Activated CD4-positive, alpha-beta T cell treated with anti-CD3 and anti-CD28 coated beads, Interleukin-2, amount 10 ng/mL, durations not matched to agents 7 days and 5 days (primary cell): ENCODE data around the gene CARD9. TPM values are rescaled to one million over a fixed set of nuclear protein-coding genes. Genes with fewer than 3 reads are reported as not detected.

Experiments used
- CTCF ChIA-PET: fragments of 350-600 bp; sonication (Branson Sonifier 250); formaldehyde crosslinking; loops from one replicate; lab custom pipeline; 2021; ENCODE audit warnings: antibody characterized with exemption; lab: Charles Lee
- POLR2A ChIA-PET: fragments of 350-600 bp; sonication (Branson Sonifier 250); formaldehyde crosslinking; loops from one replicate; lab custom pipeline; 2021; ENCODE audit warnings: antibody characterized with exemption; lab: Charles Lee
- DNase-seq: peaks from one replicate; pipeline ENCODE4 v3.0.0-alpha.2; 2020
- H3K27ac Mint-ChIP-seq: one replicate; pipeline ENCODE4 v1.8.0; 2021; ENCODE audit warnings: mild to moderate bottlenecking, moderate library complexity, mixed read lengths
- H3K27me3 Mint-ChIP-seq: one replicate; pipeline ENCODE4 v1.8.0; 2021; ENCODE audit warnings: mixed read lengths
- H3K36me3 Mint-ChIP-seq: one replicate; pipeline ENCODE4 v1.8.0; 2021; ENCODE audit warnings: low read depth, mixed read lengths
- H3K4me1 Mint-ChIP-seq: one replicate; pipeline ENCODE4 v1.8.0; 2021; ENCODE audit warnings: mixed read lengths
- H3K4me3 Mint-ChIP-seq: one replicate; pipeline ENCODE4 v1.8.0; 2021; ENCODE audit warnings: mild to moderate bottlenecking, moderate library complexity, mixed read lengths
- H3K9me3 Mint-ChIP-seq: one replicate; pipeline ENCODE4 v1.8.0; 2021; ENCODE audit warnings: mixed read lengths
- total RNA-seq, 2 experiments: library from RNA; stranded (reverse); gene quantifications; one replicate each; pipeline ENCODE4 v1.2.3, GENCODE V29; 2021

The CARD9 gene
- total RNA-seq, 2 experiments from 2014 or later, result 0.44 to 0.69 TPM

DNA sequence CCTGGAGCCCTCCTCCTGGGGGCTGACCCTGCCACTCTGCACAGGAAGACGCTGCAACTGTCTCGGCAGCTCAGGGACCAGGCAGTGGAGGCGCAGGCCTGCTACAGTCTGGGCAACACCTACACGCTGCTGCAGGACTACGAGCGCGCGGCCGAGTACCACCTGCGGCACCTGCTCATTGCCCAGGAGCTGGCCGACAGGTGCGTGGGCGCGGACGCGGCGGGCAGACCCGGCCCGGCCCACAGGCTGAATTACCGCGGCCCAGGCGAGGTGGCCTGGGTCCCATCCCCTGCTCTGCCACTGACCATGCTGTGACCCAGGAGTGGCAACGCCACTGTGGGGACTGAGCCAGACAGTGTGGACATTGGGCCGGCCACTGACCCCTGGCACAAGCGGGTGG is 35.0 kb downstream of the CARD9 start:
- H3K27me3 Mint-ChIP-seq, result no peaks in the 10 kb centered on the region
- CTCF ChIA-PET, result no interaction called here
- POLR2A ChIA-PET, result no interaction called here
- peaks cover 1% of the 10 kb centered on the region for H3K4me1 Mint-ChIP-seq
- DNase-seq, result no peak
- H3K36me3 Mint-ChIP-seq, result no peaks in the 10 kb centered on the region
- no peak overlapping the region for H3K27ac Mint-ChIP-seq
- H3K4me3 Mint-ChIP-seq, result no peak overlapping the region
- no peaks in the 10 kb centered on the region for H3K9me3 Mint-ChIP-seq

DNA sequence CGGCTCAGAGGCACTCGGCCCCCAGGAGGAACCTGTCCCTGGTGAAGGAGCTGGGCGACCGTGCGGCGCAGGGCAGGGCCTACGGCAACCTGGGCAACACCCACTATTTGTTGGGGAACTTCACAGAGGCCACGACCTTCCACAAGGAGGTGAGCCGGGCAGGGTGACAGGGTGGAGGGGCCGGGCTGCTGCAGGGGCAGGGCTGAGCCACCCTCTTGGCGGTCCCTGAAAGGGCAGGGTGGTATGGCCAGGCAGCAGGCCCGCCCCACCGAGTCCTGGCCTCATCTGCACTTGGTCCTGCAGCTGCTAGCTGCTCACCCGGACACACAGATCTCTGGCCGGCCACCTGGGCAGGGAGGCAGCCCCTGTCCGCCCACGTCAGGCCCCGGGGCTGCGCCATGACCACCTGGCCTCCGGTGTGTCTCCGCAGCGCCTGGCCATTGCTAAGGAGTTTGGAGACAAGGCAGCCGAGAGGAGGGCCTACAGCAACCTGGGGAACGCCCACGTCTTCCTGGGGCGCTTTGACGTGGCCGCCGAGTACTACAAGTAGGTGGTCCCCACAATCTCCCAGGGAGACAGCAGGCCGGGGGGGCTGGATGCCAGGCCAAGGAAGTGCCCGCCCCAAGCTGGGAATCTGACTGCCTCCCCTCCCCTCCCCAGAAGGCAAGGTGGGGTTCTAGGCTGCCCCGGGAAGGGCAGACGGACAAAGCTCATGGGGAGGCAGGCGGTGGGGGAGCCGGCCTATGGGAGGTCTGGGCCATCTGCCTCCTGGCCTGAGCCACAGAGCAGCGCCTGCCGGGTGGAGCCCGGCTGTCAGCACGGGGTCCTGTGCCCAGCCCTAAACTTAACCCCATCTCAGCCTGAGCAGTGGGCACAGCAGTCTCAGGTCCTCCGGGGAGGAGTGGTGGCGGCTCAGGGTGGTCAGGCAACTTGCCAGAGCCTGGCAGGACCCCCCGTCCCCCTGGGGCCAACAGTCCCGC is 35.8 kb downstream of the CARD9 start:
- H3K36me3 Mint-ChIP-seq, result no peaks in the 10 kb centered on the region
- H3K27ac Mint-ChIP-seq, result no peak overlapping the region
- CTCF ChIA-PET, result interaction anchor here (1.3 kb wide), 1 partner anchor 26 kb away, joined by 4 read pairs; the partner anchor contains the start of gene DNLZ
- POLR2A ChIA-PET, result no interaction called here
- H3K4me3 Mint-ChIP-seq, result no peak overlapping the region
- no peaks in the 10 kb centered on the region for H3K27me3 Mint-ChIP-seq
- DNase-seq, result no peak
- no peaks in the 10 kb centered on the region for H3K4me1 Mint-ChIP-seq
- H3K9me3 Mint-ChIP-seq, result no peaks in the 10 kb centered on the region

GRCh38 chr9:136336881-136337280 is 36.6 kb downstream of the CARD9 start:
- H3K9me3 Mint-ChIP-seq, result no peaks in the 10 kb centered on the region
- ChIA-PET POLR2A (no interaction called here), CTCF (interaction anchor here (1.3 kb wide), 1 partner anchor 26 kb away, joined by 4 read pairs; the partner anchor contains the start of gene DNLZ)

GRCh38 chr9:136336156-136336870 is 37.2 kb downstream of the CARD9 start:
- H3K9me3 Mint-ChIP-seq, result no peaks in the 10 kb centered on the region
- no peak overlapping the region for H3K27ac Mint-ChIP-seq
- CTCF ChIA-PET, result interaction anchor here (1.3 kb wide), 1 partner anchor 27 kb away, joined by 4 read pairs; the partner anchor contains the start of gene DNLZ
- H3K27me3 Mint-ChIP-seq, result no peaks in the 10 kb centered on the region
- POLR2A ChIA-PET, result no interaction called here
- H3K4me1 Mint-ChIP-seq, result no peaks in the 10 kb centered on the region
- no peaks in the 10 kb centered on the region for H3K36me3 Mint-ChIP-seq
- no peak for DNase-seq
- H3K4me3 Mint-ChIP-seq, result no peak overlapping the region

More at GRCh38 chr9:136336881-136337280, 36.6 kb downstream of the CARD9 start:
- no peaks in the 10 kb centered on the region for H3K36me3 Mint-ChIP-seq
- no peak overlapping the region for H3K27ac Mint-ChIP-seq
- H3K4me3 Mint-ChIP-seq, result no peak overlapping the region
- H3K4me1 Mint-ChIP-seq, result no peaks in the 10 kb centered on the region
- no peaks in the 10 kb centered on the region for H3K27me3 Mint-ChIP-seq
- no peak for DNase-seq

GRCh38 chr9:136335296-136336155 is 37.9 kb downstream of the CARD9 start:
- H3K4me1 Mint-ChIP-seq, result no peaks in the 10 kb centered on the region
- ChIA-PET CTCF (no interaction called here), POLR2A (no interaction called here)
- H3K36me3 Mint-ChIP-seq, result no peaks in the 10 kb centered on the region
- H3K9me3 Mint-ChIP-seq, result no peaks in the 10 kb centered on the region
- H3K4me3 Mint-ChIP-seq, result no peak overlapping the region
- DNase-seq, result no peak
- no peaks in the 10 kb centered on the region for H3K27me3 Mint-ChIP-seq
- no peak overlapping the region for H3K27ac Mint-ChIP-seq

DNA sequence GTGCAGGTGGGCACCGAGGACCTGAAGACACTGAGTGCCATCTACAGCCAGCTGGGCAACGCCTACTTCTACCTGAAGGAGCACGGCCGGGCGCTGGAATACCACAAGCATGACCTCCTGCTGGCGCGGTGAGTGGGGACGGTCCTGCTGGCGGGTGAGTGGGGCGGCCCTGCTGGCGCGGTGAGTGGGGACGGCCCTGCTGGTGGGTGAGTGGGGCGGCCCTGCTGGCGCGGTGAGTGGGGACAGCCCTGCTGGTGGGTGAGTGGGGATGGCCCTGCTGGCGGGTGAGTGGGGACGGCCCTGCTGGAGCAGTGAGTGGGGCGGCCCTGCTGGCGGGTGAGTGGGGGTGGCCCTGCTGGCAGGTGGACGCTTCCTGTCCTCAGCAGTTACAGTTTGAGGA is 38.9 kb downstream of the CARD9 start:
- DNase-seq, result no peak
- no peak overlapping the region for H3K27ac Mint-ChIP-seq
- CTCF ChIA-PET, result no interaction called here
- no peaks in the 10 kb centered on the region for H3K36me3 Mint-ChIP-seq
- POLR2A ChIA-PET, result no interaction called here
- no peak overlapping the region for H3K4me3 Mint-ChIP-seq
- no peaks in the 10 kb centered on the region for H3K4me1 Mint-ChIP-seq
- no peaks in the 10 kb centered on the region for H3K27me3 Mint-ChIP-seq
- H3K9me3 Mint-ChIP-seq, result no peaks in the 10 kb centered on the region

DNA sequence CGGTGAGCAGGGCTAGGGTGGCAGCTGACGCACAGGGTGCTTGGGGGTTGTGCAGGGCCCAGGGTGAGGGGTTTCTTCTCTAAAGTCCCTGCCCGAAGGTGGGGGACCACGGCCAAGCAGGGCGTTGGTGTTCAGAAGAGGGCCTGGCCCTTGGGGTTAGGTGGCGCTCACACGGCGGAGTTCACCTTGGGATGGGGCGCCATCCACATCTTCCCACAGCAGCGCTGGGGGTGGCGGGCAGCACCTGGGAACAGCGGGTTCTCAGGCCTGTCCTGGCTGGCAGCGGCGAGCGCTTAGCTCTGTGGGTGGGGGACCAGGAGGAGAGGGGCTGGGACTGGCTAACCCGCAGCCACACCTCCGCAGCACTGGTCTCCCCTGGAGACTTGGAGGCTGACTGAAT is 40.0 kb downstream of the CARD9 start:
- POLR2A ChIA-PET, result no interaction called here
- H3K4me3 Mint-ChIP-seq, result no peak overlapping the region

GRCh38 chr9:136333045-136333444 is 40.4 kb downstream of the CARD9 start:
- H3K9me3 Mint-ChIP-seq, result no peaks in the 10 kb centered on the region
- H3K4me3 Mint-ChIP-seq, result no peak overlapping the region
- H3K36me3 Mint-ChIP-seq, result no peaks in the 10 kb centered on the region
- peaks cover 2% of the 10 kb centered on the region for H3K4me1 Mint-ChIP-seq
- POLR2A ChIA-PET, result no interaction called here
- no peak overlapping the region for H3K27ac Mint-ChIP-seq
- CTCF ChIA-PET, result no interaction called here
- DNase-seq, result no peak
- H3K27me3 Mint-ChIP-seq, result no peaks in the 10 kb centered on the region

More for the DNA sequence above, 40.0 kb downstream of the CARD9 start:
- peaks cover 2% of the 10 kb centered on the region for H3K4me1 Mint-ChIP-seq
- H3K36me3 Mint-ChIP-seq, result no peaks in the 10 kb centered on the region
- no peak for DNase-seq
- H3K27me3 Mint-ChIP-seq, result no peaks in the 10 kb centered on the region
- no peak overlapping the region for H3K27ac Mint-ChIP-seq
- CTCF ChIA-PET, result no interaction called here
- no peaks in the 10 kb centered on the region for H3K9me3 Mint-ChIP-seq

GRCh38 chr9:136332482-136332983 is 40.9 kb downstream of the CARD9 start:
- Mint-ChIP-seq H3K27ac (no peak overlapping the region), H3K36me3 (no peaks in the 10 kb centered on the region), H3K27me3 (no peaks in the 10 kb centered on the region), H3K4me1 (peaks cover 2% of the 10 kb centered on the region), H3K9me3 (no peaks in the 10 kb centered on the region), H3K4me3 (no peak overlapping the region)
- ChIA-PET CTCF (interaction anchor here (0.6 kb wide), 1 partner anchor 513 kb away, joined by 4 read pairs; no protein-coding TSS in a partner anchor), POLR2A (no interaction called here)
- DNase-seq, result no peak

GRCh38 chr9:136331556-136332481 is 41.6 kb downstream of the CARD9 start:
- Mint-ChIP-seq H3K4me3 (no peak overlapping the region), H3K9me3 (no peaks in the 10 kb centered on the region), H3K36me3 (no peaks in the 10 kb centered on the region), H3K4me1 (peaks cover 2% of the 10 kb centered on the region), H3K27ac (no peak overlapping the region), H3K27me3 (no peaks in the 10 kb centered on the region)
- POLR2A ChIA-PET, result interaction anchor here (0.5 kb wide), 1 partner anchor 306 kb away, joined by 3 read pairs; no protein-coding TSS in a partner anchor
- DNase-seq, result no peak
- CTCF ChIA-PET, result interaction anchor here (0.6 kb wide), 1 partner anchor 512 kb away, joined by 4 read pairs; no protein-coding TSS in a partner anchor

GRCh38 chr9:136331030-136331429 is 42.4 kb downstream of the CARD9 start:
- Mint-ChIP-seq H3K27ac (no peak overlapping the region), H3K9me3 (no peaks in the 10 kb centered on the region), H3K36me3 (no peaks in the 10 kb centered on the region), H3K4me1 (peaks cover 2% of the 10 kb centered on the region), H3K4me3 (no peak overlapping the region), H3K27me3 (no peaks in the 10 kb centered on the region)
- ChIA-PET CTCF (no interaction called here), POLR2A (interaction anchor here (0.5 kb wide), 1 partner anchor 307 kb away, joined by 3 read pairs; no protein-coding TSS in a partner anchor)
- DNase-seq, result no peak
